T-helper 2 cell treated with Interferon-gamma antibody and Interleukin-4, amounts not matched to agents 5 μg/mL and 100 μg/mL, for 36 hours (primary cell): ENCODE measurements around the gene RBPMS2.
"Not testable (repeated sequence)": the region's sequence is repeated elsewhere in the genome, so short reads cannot be mapped to it uniquely, and the experiment has no call there.

Source experiments
- DNase-seq: peaks from one replicate; pipeline ENCODE4 v3.0.0; 2021; ENCODE audit warnings: low spot score
- H3K27ac Mint-ChIP-seq: one replicate; pipeline ENCODE4 v1.8.0; 2021; ENCODE audit warnings: mild to moderate bottlenecking, mixed read lengths
- H3K27me3 Mint-ChIP-seq: one replicate; pipeline ENCODE4 v1.8.0; 2021; ENCODE audit warnings: low read depth, mixed read lengths
- H3K36me3 Mint-ChIP-seq: one replicate; pipeline ENCODE4 v1.8.0; 2021; ENCODE audit warnings: low read depth, mixed read lengths
- H3K4me1 Mint-ChIP-seq: one replicate; pipeline ENCODE4 v1.8.0; 2021; ENCODE audit warnings: low read depth, mixed read lengths
- H3K4me3 Mint-ChIP-seq: one replicate; pipeline ENCODE4 v1.8.0; 2022; ENCODE audit warnings: mild to moderate bottlenecking, moderate library complexity, mixed read lengths
- H3K9me3 Mint-ChIP-seq: one replicate; pipeline ENCODE4 v1.8.0; 2021; ENCODE audit warnings: mixed read lengths

RBPMS2 gene

DNA sequence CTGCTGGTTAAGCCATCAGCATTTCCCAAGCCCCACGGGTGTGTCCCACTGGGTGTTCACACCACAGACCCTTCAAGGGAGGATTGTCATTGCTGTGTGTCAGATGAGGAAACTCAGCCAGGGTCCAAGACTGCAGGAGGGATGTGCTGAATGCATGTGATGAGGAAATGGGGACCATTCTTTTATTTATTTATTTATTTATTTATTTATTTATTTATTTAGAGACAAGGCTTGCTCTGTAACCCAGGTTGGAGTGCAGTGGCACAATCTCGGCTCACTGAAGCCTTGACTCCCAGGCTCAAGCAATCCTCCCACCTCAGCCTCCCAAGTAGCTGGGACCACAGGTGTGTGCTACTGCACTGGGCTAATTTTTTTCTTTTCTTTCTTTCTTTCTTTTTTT, 29.2 kb upstream of the RBPMS2 start:
- H3K9me3 Mint-ChIP-seq = no peaks in the 10 kb centered on the region
- no peaks in the 10 kb centered on the region for H3K36me3 Mint-ChIP-seq
- peaks cover 7% of the 10 kb centered on the region for H3K27me3 Mint-ChIP-seq
- no peaks in the 10 kb centered on the region for H3K4me1 Mint-ChIP-seq
- no peak for DNase-seq
- H3K4me3 Mint-ChIP-seq = no peak overlapping the region
- H3K27ac Mint-ChIP-seq = no peak overlapping the region

DNA sequence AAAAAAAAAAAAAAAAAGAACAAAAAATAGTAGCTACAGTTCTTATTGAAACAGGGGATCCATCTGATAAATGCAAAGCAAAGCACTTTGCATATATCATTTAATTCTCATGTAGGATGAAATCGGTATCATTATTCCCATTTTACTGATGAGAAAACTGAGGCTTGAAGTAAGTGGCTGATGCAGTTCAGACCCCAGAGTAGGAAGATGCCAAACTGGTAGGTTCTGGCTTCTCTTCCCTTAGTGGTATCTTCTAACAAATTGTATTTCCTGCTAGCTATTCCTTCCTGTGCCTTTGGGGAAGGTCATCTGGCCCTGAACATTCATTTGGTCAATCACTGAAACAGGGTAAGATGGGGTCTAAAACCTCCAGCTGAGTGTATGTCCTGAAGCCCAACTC, 28.1 kb upstream of the RBPMS2 start:
- Mint-ChIP-seq H3K27ac (no peak overlapping the region), H3K4me3 (no peak overlapping the region), H3K27me3 (no peaks in the 10 kb centered on the region), H3K9me3 (no peaks in the 10 kb centered on the region), H3K36me3 (no peaks in the 10 kb centered on the region), H3K4me1 (no peaks in the 10 kb centered on the region)
- no peak for DNase-seq

DNA sequence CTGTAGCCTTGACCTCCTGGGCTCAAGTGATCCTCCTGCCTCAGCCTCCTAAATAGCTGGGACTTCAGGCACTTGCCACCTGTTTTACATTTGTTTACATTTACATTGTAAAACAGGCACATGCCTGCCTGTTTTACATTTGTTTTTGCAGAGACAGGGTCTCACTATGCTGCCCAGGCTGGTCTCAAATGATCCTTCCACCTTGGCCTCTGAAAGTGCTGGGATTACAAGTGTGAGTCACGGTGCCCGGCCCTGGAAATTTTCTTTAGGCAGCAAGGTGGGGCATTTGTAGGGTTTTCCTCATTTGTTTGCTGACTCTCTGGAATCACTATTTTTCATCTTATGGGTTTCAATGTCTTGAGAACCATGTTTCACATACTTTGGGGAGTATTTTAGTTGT, 25.1 kb upstream of the RBPMS2 start:
- DNase-seq = no peak
- Mint-ChIP-seq H3K4me1 (no peaks in the 10 kb centered on the region), H3K9me3 (no peaks in the 10 kb centered on the region), H3K36me3 (no peaks in the 10 kb centered on the region), H3K4me3 (no peak overlapping the region), H3K27ac (no peak overlapping the region), H3K27me3 (no peaks in the 10 kb centered on the region)

DNA sequence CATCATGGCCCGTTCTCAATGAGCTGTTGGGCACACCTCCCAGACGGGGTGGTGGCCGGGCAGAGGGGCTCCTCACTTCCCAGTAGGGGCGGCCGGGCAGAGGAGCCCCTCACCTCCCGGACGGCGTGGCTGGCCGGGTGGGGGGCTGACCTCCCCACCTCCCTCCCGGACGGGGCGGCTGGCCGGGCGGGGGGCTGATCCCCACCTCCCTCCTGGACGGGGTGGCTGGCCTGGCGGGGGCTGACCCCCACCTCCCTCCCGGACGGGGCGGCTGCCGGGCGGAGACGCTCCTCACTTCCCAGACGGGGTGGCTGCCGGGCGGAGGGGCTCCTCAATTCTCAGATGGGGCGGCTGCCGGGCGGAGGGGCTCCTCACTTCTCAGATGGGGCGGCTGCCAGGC, 23.5 kb upstream of the RBPMS2 start:
- not testable (repeated sequence) for H3K9me3 Mint-ChIP-seq, H3K4me1 Mint-ChIP-seq, H3K4me3 Mint-ChIP-seq, H3K27me3 Mint-ChIP-seq, H3K36me3 Mint-ChIP-seq, DNase-seq, H3K27ac Mint-ChIP-seq

DNA sequence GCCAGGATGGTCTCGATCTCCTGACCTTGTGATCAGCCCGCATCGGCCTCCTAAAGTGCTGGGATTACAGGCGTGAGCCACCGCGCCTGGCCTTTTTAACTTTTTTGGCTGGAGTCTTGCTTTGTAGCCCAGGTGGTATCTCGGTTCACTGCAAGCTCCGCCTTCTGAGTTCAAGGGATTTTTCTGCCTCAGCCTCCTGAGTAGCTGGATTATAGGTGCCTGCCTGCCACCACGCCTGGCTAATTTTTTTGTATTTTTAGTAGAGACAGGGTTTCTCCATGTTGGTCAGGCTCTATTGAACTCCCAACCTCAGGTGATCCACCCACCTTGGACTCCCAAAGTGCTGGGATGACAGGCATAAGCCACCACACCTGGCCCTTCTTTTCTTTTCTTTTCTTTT, 20.5 kb upstream of the RBPMS2 start:
- not testable (repeated sequence) for H3K9me3 Mint-ChIP-seq, H3K36me3 Mint-ChIP-seq, DNase-seq, H3K27ac Mint-ChIP-seq, H3K4me3 Mint-ChIP-seq, H3K4me1 Mint-ChIP-seq, H3K27me3 Mint-ChIP-seq

DNA sequence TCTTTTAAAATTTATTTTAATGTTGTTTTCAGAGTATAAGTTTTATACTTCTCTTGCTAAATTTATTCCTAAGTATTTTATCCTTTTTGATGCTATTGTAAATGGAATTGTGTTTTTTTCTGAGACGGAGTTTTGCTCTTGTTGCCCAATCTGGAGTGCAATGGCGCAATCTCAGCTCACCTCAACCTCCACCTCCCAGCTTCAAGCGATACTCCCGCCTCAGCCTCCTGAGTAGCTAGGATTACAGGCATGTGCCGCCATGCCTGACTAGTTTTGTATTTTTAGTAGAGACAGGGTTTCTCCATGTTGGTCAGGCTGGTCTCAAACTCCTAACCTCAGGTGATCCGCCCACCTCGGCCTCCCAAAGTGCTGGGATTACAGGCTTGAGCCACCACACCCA, 19.9 kb upstream of the RBPMS2 start:
- not testable (repeated sequence) for H3K4me3 Mint-ChIP-seq, DNase-seq, H3K27ac Mint-ChIP-seq, H3K36me3 Mint-ChIP-seq, H3K9me3 Mint-ChIP-seq, H3K4me1 Mint-ChIP-seq, H3K27me3 Mint-ChIP-seq

DNA sequence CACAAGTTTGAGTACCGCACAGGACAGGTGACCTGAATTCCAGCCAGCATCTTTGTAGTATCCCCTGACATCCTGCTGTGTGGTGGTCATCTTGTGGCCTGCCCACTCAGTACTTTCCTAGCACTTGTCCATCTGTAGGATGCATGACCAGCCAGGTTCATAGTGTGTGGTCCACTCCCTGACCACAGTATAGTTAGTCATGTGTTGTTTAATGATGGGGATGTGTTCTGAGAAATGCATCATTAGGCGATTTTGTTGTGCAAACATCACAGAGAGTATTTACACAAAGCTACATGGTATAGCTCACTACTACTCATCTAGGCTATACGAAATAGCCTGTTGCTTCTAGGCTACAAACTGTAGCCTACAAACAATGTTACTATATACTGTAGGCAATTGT, 16.9 kb upstream of the RBPMS2 start:
- Mint-ChIP-seq H3K27me3 (no peaks in the 10 kb centered on the region), H3K4me3 (no peak overlapping the region), H3K4me1 (no peaks in the 10 kb centered on the region), H3K9me3 (no peaks in the 10 kb centered on the region), H3K27ac (no peak overlapping the region), H3K36me3 (no peaks in the 10 kb centered on the region)
- DNase-seq = no peak

DNA sequence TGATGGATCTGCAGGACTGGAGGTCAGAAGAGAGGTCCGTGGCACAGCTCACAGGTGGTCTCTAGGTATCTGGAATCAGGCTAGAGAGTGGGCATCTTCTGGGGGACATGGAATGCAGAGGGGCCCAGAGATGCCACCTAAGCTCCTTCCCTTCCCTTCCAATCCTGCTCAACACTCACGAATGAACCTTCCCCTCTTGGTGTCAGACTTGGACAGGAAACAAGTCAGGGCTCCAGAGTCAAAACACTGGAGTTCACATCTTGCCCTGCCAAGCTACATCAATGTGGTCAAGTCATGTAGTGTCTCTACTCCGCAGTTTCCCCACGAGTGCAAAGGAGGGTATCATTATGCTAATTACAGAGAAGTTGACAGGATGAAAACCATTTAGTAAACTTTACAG, 16.0 kb upstream of the RBPMS2 start:
- Mint-ChIP-seq H3K27ac (no peak overlapping the region), H3K27me3 (no peaks in the 10 kb centered on the region), H3K4me3 (no peak overlapping the region), H3K9me3 (no peaks in the 10 kb centered on the region), H3K4me1 (no peaks in the 10 kb centered on the region), H3K36me3 (no peaks in the 10 kb centered on the region)
- no peak for DNase-seq

DNA sequence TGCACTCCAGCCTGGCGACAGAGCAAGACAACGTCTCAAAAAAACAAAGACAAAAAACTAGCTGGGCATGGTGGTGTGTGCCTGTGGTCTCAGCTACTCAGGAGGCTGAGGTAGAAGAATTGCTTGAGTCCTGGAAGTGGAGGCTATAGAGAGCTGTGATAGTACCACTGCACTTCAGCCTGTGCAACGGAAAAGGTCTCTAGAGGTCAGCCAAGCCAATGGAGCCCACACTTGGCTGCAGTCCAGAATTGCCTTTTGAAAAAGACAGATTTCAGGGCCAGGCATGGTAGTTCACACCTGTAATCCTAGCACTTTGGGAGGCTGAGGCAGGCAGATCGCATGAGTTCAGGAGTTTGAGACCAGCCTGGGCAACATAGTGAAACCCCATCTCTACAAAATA, 8.4 kb upstream of the RBPMS2 start:
- no peaks in the 10 kb centered on the region for H3K9me3 Mint-ChIP-seq
- no peak for DNase-seq
- H3K4me1 Mint-ChIP-seq = peaks cover 4% of the 10 kb centered on the region
- peaks cover 28% of the 10 kb centered on the region for H3K27me3 Mint-ChIP-seq
- H3K27ac Mint-ChIP-seq = no peak overlapping the region
- no peaks in the 10 kb centered on the region for H3K36me3 Mint-ChIP-seq
- H3K4me3 Mint-ChIP-seq = no peak overlapping the region

DNA sequence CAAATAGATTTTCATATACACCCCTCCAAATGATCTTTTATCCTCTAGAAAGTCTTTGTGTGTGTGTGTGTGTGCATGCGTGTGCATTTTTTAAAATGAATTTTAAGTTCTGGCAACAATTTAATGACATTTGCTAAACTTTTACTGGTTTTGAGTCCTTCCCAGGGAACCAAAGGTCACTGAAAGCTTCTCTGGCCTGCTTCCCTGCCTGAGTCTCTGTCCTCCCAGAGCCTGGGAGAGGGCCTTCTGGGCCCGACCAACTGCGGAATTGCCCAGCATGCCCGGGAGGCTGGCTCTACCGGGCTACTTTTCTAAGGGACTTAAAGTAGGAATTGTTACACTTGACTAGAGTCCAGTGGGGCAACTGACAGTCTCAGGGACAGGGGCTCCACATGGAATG, 7.4 kb upstream of the RBPMS2 start:
- H3K9me3 Mint-ChIP-seq = no peaks in the 10 kb centered on the region
- H3K4me1 Mint-ChIP-seq = peaks cover 4% of the 10 kb centered on the region
- DNase-seq = no peak
- H3K36me3 Mint-ChIP-seq = no peaks in the 10 kb centered on the region
- peaks cover 38% of the 10 kb centered on the region for H3K27me3 Mint-ChIP-seq
- no peak overlapping the region for H3K27ac Mint-ChIP-seq
- H3K4me3 Mint-ChIP-seq = no peak overlapping the region

DNA sequence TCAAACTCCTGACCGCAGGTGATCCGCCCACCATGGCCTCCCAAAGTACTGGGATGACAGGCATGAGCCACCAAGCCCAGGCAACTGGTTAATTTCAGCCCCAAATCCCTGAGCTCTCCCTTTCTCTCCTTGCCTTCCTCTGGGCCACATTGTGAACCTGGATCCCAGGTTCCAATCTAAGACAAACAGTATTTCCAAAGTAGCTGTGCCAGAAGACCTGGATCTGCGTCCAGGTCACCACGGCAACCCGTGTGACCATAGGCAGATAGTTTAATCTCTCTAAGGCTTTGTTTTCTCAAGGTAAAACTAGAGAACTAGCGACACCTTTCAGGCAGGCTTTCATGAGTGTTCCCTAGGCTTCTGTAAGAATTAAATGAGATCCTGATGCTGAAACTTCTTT, 5.9 kb upstream of the RBPMS2 start:
- Mint-ChIP-seq H3K4me1 (peaks cover 4% of the 10 kb centered on the region), H3K9me3 (no peaks in the 10 kb centered on the region), H3K27me3 (peaks cover 52% of the 10 kb centered on the region), H3K27ac (no peak overlapping the region), H3K36me3 (no peaks in the 10 kb centered on the region), H3K4me3 (no peak overlapping the region)
- no peak for DNase-seq

DNA sequence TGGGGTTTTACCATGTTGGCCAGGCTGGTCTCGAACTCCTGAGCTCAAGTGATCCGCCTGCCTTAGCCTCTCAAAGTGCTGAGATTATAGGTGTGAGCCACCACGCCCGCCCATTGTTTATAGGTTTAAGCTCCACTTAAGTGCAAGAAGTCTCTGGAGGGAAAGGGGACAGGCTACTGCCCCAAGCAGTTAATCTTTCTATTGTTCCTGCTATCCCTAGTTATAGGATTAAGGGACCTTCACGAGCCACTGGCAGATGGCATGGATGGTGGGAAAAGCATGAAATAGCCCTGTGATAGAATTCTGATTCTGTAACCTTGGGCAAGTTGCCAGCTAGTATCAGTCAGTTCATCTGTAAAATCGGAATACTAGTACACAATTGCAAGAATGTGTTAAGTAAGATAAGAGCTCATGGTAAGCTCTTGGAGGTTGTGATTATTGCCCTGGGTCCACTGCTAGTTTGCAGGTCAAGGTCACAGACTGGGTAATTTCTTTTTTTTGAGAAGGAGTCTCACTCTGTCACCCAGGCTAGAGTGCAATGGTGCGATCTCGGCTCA, 5.3 kb upstream of the RBPMS2 start:
- Mint-ChIP-seq H3K9me3 (no peaks in the 10 kb centered on the region), H3K36me3 (no peaks in the 10 kb centered on the region), H3K27ac (no peak overlapping the region), H3K4me3 (no peak overlapping the region), H3K27me3 (peaks cover 58% of the 10 kb centered on the region), H3K4me1 (peaks cover 4% of the 10 kb centered on the region)
- no peak for DNase-seq

DNA sequence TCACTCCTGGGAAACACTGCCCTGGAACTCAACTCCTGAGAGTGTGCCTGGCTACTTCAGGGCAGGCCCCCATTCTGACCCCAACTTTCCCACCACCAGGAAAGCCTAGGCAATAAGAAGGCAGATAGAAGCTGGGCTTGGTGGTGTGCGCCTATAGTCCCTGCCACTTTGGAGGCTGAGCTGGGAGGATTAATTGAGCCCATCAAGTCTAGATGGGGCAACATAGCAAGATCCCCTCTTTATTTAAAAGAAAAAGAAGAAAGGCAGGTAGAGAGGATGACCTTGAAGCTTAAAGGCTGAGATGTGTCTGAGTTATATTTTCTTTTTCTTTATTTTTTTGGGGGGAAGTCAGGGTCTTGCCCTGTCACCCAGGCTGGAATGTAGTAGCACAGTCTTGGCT, 4.2 kb upstream of the RBPMS2 start:
- no peak for DNase-seq
- peaks cover 4% of the 10 kb centered on the region for H3K4me1 Mint-ChIP-seq
- H3K27ac Mint-ChIP-seq = no peak overlapping the region
- no peaks in the 10 kb centered on the region for H3K9me3 Mint-ChIP-seq
- H3K36me3 Mint-ChIP-seq = no peaks in the 10 kb centered on the region
- no peak overlapping the region for H3K4me3 Mint-ChIP-seq
- H3K27me3 Mint-ChIP-seq = peaks cover 59% of the 10 kb centered on the region

DNA sequence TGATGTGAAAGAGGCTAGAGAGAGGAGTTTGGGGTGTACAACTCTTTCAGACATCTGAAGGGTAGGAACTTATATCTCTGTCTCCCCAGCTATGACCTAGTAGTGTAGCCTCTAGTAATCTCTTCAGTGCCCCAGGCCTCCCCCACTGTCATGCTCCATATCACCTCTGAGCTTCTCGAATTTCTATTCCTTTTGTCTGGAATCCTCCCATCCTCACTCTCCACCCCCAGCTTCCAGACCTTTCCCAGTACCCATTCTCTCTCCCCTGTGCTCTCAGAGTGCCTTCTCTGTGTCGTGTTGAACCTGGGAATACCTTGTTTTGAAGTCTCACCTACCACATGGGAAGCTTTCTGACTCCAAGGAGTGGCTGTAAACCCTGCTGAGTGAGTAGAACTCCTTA, 3.6 kb upstream of the RBPMS2 start:
- Mint-ChIP-seq H3K27me3 (peaks cover 60% of the 10 kb centered on the region), H3K27ac (no peak overlapping the region), H3K36me3 (no peaks in the 10 kb centered on the region), H3K9me3 (no peaks in the 10 kb centered on the region), H3K4me3 (no peak overlapping the region), H3K4me1 (peaks cover 4% of the 10 kb centered on the region)
- DNase-seq = no peak

DNA sequence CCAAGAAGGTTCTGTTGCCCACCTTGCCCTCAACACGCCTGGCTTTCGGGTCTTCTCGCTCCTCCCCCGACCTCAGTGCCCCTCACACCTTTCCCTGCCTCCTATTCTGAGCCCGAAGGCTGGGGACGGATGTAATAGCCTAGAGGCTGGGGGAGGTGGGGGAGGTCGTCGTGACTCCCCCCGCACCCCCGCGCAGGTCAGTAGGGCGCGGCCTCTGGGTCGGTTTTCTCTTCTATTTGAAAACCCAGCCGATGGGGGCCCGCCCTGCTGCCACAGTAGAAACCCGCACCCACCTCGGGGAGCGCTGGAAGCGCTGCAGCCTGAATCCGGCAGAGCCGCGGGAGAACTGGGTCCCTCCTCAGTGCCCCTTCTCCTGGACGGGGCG, 1.0 kb upstream of the RBPMS2 start:
- H3K36me3 Mint-ChIP-seq = no peaks in the 10 kb centered on the region
- no peak overlapping the region for H3K27ac Mint-ChIP-seq
- peak overlapping the region; percentile 73 for H3K4me3 Mint-ChIP-seq
- DNase-seq = no peak
- no peaks in the 10 kb centered on the region for H3K4me1 Mint-ChIP-seq
- peaks cover 73% of the 10 kb centered on the region for H3K27me3 Mint-ChIP-seq
- no peaks in the 10 kb centered on the region for H3K9me3 Mint-ChIP-seq
